Keratinocyte (primary cell): ENCODE results near the gene OSR1.

Experiments
- CTCF ChIP-seq, 3 experiments: IDR thresholded peaks in 1 of 3; conservative IDR thresholded peaks in 1 of 3; optimal IDR thresholded peaks in 1 of 3; 2 replicates in 2 of 3; 3 replicates in 1 of 3; pipeline versions ENCODE3 to v1.5.1; 2011; ENCODE audit warnings: low read length in 3 of 3, mild to moderate bottlenecking in 3 of 3, moderate library complexity in 2 of 3, control low read depth in 1 of 3, inconsistent platforms in 1 of 3; ENCODE audit not compliant: insufficient read depth in 2 of 3; ENCODE audit errors: extremely low read depth in 1 of 3
- EZH2 ChIP-seq: IDR thresholded peaks from one replicate; pipeline ENCODE4 v1.6.1; 2012; ENCODE audit warnings: inconsistent platforms, mild to moderate bottlenecking, low read length, moderate library complexity

- TF ChIP-seq CTCF (optimal IDR thresholded peaks at IDR 0.05 in 1 of 3, IDR thresholded peaks at IDR 0.05 in 1 of 3, conservative IDR thresholded peaks at IDR 0.05 in 1 of 3; ENCODE audit: extremely low read depth in 1 of 3, insufficient read depth in 2 of 3, low read length in 3 of 3) = peak in 1 of 3 experiments; percentile 3
- TF ChIP-seq EZH2 = no peak
These were observed 19.3 kb upstream of the OSR1 start for GRCh38 chr2:19377717-19378116.
